Glutamatergic neuron (in vitro differentiated cells): Measurements from ENCODE around the gene COL25A1. TPM values are rescaled to one million over a fixed set of nuclear protein-coding genes. Genes with fewer than 3 reads are reported as not detected.
"Not testable (repeated sequence)": the region's sequence is repeated elsewhere in the genome, so short reads cannot be mapped to it uniquely, and the experiment has no call there.

ENCODE experiments used
- DNase-seq: peaks from one replicate; pipeline ENCODE4 v3.0.0; 2022
- H3K27ac Mint-ChIP-seq: one replicate; pipeline ENCODE4 v1.8.0; 2020; ENCODE audit warnings: mild to moderate bottlenecking, mixed read lengths, inconsistent platforms; ENCODE audit not compliant: unreplicated experiment
- H3K27me3 Mint-ChIP-seq: one replicate; pipeline ENCODE4 v1.8.0; 2020; ENCODE audit warnings: mild to moderate bottlenecking, moderate library complexity, mixed read lengths, inconsistent platforms; ENCODE audit not compliant: unreplicated experiment
- H3K36me3 Mint-ChIP-seq: one replicate; pipeline ENCODE4 v1.8.0; 2020; ENCODE audit warnings: mild to moderate bottlenecking, mixed read lengths, inconsistent platforms; ENCODE audit not compliant: unreplicated experiment
- H3K4me1 Mint-ChIP-seq: one replicate; pipeline ENCODE4 v1.8.0; 2020; ENCODE audit warnings: mild to moderate bottlenecking, low read depth, mixed read lengths, inconsistent platforms; ENCODE audit not compliant: unreplicated experiment
- H3K4me3 Mint-ChIP-seq: one replicate; pipeline ENCODE4 v1.8.0; 2020; ENCODE audit warnings: mild to moderate bottlenecking, mixed read lengths, inconsistent platforms; ENCODE audit not compliant: unreplicated experiment
- H3K9me3 Mint-ChIP-seq: one replicate; pipeline ENCODE4 v1.8.0; 2020; ENCODE audit warnings: mild to moderate bottlenecking, moderate library complexity, mixed read lengths, inconsistent platforms; ENCODE audit not compliant: unreplicated experiment
- total RNA-seq: library from RNA; stranded (reverse); fragmentation: NEBNext Ultra II Directional; extraction: Animal tissue kit (Norgen Biotek cat#: 25700); gene quantifications from one replicate; pipeline ENCODE4 v1.2.1, GENCODE V29; 2021; ENCODE audit not compliant: unreplicated experiment
- TF ChIP-seq, protein P1 (sequence below): fragments of 200-600 bp; sonication (generic); IDR thresholded peaks from one replicate; pipeline ENCODE4 v1.5.0; 2021; ENCODE audit not compliant: partially characterized antibody, unreplicated experiment

COL25A1 gene
- total RNA-seq, 1 donor from 2014 or later: 1.1 TPM

- no peaks in the 10 kb centered on the region for H3K27me3 Mint-ChIP-seq
- H3K9me3 Mint-ChIP-seq: peaks cover 4% of the 10 kb centered on the region
- peaks cover 11% of the 10 kb centered on the region for H3K36me3 Mint-ChIP-seq
- no peak for DNase-seq
- no peak overlapping the region for H3K4me3 Mint-ChIP-seq
- TF ChIP-seq, protein P1, sequence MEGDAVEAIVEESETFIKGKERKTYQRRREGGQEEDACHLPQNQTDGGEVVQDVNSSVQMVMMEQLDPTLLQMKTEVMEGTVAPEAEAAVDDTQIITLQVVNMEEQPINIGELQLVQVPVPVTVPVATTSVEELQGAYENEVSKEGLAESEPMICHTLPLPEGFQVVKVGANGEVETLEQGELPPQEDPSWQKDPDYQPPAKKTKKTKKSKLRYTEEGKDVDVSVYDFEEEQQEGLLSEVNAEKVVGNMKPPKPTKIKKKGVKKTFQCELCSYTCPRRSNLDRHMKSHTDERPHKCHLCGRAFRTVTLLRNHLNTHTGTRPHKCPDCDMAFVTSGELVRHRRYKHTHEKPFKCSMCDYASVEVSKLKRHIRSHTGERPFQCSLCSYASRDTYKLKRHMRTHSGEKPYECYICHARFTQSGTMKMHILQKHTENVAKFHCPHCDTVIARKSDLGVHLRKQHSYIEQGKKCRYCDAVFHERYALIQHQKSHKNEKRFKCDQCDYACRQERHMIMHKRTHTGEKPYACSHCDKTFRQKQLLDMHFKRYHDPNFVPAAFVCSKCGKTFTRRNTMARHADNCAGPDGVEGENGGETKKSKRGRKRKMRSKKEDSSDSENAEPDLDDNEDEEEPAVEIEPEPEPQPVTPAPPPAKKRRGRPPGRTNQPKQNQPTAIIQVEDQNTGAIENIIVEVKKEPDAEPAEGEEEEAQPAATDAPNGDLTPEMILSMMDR: no peak
- H3K27ac Mint-ChIP-seq: no peak overlapping the region
- H3K4me1 Mint-ChIP-seq: no peaks in the 10 kb centered on the region
Observed at GRCh38 chr4:109026588-109026987, 275.9 kb downstream of the COL25A1 start.

DNA sequence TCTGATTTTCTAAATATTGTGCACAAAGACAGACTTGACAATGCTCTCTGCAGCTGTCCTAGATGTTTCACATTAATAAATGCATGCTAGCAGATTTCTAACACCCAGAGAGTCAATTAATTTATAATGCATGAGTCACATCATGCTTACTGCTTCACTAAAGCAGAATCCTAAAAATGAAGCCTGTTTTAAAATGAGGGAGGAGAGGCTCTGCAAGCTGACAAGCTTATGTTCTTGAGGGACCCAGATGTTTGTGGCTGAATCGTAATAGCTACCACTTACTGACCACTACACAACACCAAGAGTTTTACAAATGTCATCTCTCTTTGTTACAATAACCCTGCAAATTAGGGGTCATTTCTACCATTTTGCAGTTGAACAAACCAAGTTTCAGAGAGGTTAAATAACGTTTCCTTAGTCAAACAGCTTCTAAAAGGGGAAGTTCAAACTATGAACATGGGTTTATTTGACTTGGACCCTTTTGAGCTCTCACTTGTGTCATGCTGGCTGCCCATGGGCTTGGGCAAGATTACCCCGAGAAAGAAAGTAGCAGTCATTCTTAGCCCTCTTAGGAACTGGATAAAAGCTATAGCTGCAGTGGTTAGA lies 276.9 kb downstream of the COL25A1 start:
- Mint-ChIP-seq H3K36me3 (peaks cover 19% of the 10 kb centered on the region), H3K27ac (no peak overlapping the region), H3K27me3 (no peaks in the 10 kb centered on the region), H3K4me1 (no peaks in the 10 kb centered on the region), H3K4me3 (no peak overlapping the region), H3K9me3 (peaks cover 4% of the 10 kb centered on the region)
- no peak for DNase-seq
- TF ChIP-seq, protein P1: no peak

- TF ChIP-seq, protein P1: no peak
- peaks cover 4% of the 10 kb centered on the region for H3K9me3 Mint-ChIP-seq
- peaks cover 1% of the 10 kb centered on the region for H3K27me3 Mint-ChIP-seq
- no peak for DNase-seq
- no peaks in the 10 kb centered on the region for H3K4me1 Mint-ChIP-seq
- no peak overlapping the region for H3K27ac Mint-ChIP-seq
- H3K36me3 Mint-ChIP-seq: peaks cover 19% of the 10 kb centered on the region
- no peak overlapping the region for H3K4me3 Mint-ChIP-seq
Observed at GRCh38 chr4:109022961-109023360, 279.5 kb downstream of the COL25A1 start.

DNA sequence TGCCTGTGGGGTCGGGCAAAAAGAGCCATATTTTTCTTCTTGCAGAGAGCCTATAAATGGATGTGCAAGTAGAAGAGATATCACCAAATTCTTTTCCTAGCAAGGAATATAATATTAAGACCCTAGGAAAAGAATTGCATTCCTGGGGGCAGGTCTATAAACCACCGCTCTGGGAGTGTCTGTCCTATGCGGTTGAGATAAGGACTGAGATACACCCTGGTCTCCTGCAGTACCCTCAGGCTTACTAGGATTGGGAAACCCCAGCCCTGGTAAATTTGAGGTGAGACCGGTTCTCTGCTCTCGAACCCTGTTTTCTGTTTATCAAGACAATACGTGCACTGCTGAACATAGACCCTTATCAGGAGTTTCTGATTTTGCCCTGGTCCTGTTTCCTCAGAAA lies 280.8 kb downstream of the COL25A1 start:
- H3K36me3 Mint-ChIP-seq: peaks cover 19% of the 10 kb centered on the region
- H3K4me3 Mint-ChIP-seq, H3K9me3 Mint-ChIP-seq: not testable (repeated sequence)

DNA sequence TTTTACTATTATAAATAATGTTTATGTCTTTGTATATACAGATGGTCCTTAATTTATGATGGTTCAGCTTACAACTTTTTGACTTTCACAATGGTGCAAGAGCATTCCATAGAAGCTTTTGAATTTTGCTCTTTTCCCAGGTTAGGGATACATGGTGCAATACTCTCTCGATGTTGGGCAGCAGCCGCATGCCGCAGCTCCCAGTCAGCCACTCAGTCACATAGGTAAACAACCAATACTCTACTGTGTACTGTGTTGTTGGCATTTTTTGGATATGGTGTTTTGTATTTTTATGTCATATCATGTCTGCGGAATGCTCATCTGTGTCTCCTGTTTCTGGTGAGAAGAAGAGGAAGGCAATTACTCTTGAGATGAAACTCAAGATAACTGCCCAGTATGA lies 281.6 kb downstream of the COL25A1 start:
- peaks cover 1% of the 10 kb centered on the region for H3K27me3 Mint-ChIP-seq
- no peak for DNase-seq
- peaks cover 4% of the 10 kb centered on the region for H3K9me3 Mint-ChIP-seq
- H3K4me3 Mint-ChIP-seq: no peak overlapping the region
- H3K27ac Mint-ChIP-seq: no peak overlapping the region
- H3K36me3 Mint-ChIP-seq: peaks cover 19% of the 10 kb centered on the region
- no peaks in the 10 kb centered on the region for H3K4me1 Mint-ChIP-seq
- TF ChIP-seq, protein P1: no peak

More for the DNA sequence above, 280.8 kb downstream of the COL25A1 start:
- H3K27me3 Mint-ChIP-seq, H3K4me1 Mint-ChIP-seq, H3K27ac Mint-ChIP-seq, DNase-seq: not testable (repeated sequence)
